OCI-M2 (cell line): ENCODE data around the gene SLC10A2.
"Not testable (repeated sequence)": the region's sequence is repeated elsewhere in the genome, so short reads cannot be mapped to it uniquely, and the experiment has no call there.

ENCODE experiments used
- DNase-seq: peaks from one replicate; lab custom pipeline; 2025; ENCODE audit not compliant: unreplicated experiment; lab: John Stamatoyannopoulos, UW

SLC10A2 gene, protein sequence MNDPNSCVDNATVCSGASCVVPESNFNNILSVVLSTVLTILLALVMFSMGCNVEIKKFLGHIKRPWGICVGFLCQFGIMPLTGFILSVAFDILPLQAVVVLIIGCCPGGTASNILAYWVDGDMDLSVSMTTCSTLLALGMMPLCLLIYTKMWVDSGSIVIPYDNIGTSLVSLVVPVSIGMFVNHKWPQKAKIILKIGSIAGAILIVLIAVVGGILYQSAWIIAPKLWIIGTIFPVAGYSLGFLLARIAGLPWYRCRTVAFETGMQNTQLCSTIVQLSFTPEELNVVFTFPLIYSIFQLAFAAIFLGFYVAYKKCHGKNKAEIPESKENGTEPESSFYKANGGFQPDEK

DNA sequence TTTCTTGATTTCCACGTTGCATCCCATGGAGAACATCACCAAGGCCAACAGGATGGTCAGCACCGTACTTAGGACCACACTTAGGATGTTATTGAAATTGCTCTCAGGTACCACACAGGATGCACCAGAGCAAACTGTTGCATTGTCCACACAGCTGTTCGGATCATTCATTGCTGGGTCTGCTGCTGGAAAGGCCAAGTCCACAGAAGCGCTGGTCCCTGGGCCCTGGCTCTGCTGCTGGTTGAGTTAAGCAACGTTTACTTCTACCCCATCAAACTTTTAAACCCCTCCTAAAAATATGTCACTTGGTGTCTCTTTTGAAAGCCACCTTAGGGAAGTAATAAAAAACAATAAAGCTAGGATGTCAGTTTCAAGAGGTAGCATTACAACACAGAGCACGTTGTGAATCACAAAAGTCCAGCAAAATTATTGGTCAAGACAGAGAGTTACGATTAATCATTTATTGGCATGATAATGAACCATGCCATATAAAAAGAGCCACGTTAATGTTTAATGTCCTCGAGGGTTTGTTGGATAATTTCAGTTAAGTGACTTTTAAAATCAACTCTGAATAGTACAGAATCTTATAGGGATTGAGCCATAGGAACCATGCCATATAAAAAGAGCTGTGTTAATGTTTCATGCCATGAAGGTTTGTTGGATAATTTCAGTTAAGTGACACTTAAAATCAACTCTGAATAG, at the start of gene SLC10A2:
SLC10A2 (minus strand) TSS at position 339 of the 702 bp plus-strand sequence; CDS start at position 171, 168 bp downstream.
- no peak for DNase-seq

DNA sequence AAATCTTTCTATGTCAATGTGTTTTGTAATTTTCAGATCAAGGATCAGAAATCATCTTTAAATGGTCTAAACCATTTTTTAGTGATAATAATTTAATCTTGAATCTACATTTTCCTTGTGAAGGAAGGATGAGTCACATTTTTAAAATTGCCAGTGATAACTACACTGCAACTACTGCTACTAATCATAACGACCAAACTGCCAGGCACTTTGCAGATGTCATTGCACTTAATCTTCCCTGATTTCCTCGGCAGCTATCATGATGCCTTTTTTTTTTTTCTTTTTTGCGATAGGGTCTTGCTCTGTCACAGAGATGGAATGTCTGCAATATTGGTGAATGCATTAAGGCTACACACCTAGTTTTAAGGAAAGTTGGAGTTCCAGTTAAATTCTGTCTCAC, 41.4 kb upstream of the SLC10A2 start:
- DNase-seq, result no peak

DNA sequence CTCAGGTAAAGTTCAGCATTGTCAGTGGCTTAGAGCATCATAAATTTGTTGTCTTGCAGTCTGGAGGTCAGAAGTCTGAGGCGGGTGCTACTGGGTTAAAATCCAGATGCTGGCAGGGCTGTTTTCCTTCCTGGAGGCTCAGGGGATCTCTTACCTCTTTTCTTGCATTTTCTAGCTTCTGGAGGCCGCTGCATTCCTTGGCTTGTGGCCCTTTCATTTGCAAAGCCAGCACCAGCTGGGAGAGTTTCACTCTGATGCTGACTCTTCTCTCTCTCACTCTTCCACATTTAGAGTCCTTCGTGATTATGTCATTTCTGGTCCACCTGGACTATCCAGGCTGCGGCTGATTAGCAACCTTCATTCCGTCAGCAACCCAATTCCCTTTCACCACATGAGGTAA, 38.1 kb upstream of the SLC10A2 start:
- DNase-seq, result no peak

DNA sequence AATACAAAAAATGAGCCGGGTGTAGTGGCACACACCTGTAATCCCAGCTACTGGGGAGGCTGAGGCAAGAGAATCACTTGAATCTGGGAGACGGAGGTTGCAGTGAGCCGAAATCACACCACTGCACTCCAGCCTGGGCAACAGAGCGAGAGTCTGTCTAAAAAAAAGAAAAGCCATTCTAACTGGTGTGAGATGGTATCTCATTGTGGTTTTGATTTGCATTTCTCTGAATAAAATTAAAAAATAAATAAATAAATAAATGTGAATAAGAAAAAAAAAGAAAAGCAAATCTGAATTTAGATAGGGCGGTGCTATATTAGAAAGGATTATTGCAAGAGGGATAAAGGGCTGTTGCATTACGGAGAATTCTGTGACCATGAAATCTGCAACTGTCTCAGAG, 37.2 kb upstream of the SLC10A2 start:
- not testable (repeated sequence) for DNase-seq

DNA sequence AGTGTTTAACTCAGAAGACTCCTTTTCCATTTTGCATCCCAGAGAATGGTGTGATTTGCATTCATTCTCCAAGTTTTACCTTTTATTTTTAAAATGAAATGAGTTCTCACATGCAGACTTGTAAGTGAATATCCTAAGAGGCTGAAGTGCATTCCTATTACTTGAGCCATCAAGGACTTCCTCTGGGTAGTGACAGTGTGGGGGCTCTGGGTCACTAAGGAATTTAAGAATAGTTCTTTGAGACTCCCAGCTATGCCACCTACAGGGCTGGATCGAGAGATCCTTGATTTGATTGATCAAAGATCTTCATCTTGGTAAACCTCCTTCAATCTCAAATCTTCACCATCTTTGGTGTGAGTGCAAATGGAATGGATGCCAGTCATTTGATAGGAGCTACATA, 36.3 kb upstream of the SLC10A2 start:
- no peak for DNase-seq

DNA sequence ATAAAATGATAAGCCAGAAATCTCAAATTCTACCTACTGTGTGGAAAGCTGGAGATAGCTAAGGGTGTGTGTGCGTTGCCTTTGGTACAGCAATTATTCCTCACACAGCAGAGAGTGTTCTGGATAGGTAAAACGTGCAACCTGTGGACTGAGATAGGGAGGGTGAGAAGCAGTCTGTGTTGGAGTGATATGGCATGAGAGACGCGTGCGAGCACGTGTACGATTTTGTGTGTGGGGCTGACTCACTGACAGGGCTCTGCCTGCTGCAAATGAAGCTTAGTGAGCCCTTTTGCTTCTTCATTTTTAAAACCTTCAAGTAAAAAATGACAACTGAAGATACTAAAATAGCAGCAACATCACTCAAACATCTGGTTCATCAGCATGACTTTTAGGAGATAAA, 35.7 kb upstream of the SLC10A2 start:
- no peak for DNase-seq

DNA sequence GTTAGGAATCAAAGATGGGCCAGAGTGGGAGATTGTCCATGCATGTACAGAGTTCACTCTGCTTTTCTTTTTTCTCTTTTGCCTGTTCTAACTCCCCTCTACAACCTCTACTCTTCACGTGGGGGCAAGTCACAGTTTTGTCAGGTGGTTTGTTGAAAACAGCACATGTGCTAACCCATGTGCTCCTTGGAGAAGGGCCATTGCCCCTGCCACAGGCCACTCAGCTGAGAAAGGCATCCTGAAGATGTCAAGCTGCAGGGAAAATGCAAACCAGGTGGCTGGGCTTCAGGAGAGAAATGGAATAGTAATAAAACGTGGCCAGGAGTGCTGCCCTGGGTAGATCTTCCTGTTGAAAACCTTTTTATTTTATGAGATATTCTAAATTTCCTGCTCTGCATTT, 35.3 kb upstream of the SLC10A2 start:
- no peak for DNase-seq

DNA sequence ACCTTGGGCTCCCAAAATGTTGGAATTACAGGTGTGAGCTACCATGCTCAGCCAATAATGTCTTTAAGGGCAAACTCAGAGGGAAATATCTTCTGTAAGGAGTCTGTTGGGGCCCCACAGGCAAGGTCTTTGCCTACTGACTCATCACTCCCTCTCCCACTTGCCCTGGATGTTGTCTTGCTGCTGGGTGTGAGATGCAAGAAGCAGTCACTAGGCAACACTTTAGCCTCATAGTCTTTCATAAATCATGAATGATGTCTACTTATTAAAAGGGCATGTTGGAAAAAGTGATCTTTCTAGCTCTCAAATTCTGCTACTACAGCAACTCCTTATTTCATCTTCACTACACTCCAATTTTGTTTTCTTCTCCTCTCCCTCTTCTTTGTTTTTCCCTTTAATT, 34.6 kb upstream of the SLC10A2 start:
- DNase-seq, result no peak

DNA sequence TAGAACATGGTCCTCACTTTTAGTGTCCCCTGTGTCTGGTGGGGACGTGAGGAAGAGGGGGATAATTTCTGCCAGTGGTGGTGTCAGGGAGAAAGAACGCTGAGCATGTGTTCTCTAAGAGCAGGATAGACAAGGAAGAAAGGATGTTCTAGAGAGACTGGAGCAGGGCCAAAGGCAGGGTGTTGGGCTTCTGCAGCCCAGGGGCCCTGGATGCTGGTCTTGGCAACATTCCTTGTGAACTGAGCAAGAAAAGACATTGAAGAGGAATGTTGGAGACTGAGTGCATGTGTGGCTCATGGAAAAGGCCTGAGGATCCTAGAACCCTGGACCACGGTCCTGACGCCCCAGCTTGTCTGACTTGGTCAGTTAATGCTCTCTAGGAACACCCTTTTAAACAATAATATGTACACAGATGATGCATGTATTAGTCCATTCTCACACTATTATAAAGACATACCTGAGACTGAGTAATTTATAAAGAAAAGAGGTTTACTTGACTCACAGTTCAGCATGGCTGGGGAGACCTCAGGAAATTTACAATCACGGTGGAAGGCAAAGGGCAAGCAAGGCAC, 33.6 kb upstream of the SLC10A2 start:
- DNase-seq, result no peak

DNA sequence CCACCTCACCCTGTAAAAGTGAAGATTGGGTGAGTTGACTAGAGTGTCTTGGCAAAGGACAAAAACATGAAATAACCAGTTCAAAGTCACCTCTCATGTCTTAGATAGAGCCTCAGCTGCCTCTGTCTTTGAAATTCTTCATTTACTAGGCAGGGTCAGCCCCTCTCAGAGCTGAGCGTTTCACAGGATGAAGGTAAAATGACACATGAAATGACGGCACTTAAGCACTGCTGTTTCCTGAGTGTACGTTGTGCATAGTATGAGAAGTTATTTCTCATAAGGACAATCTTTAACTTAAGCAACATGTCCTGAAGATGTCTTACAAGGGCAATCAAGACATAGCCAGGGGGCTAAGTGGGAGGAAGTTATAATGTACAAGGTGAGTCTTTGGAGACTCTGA, 32.3 kb upstream of the SLC10A2 start:
- no peak for DNase-seq

DNA sequence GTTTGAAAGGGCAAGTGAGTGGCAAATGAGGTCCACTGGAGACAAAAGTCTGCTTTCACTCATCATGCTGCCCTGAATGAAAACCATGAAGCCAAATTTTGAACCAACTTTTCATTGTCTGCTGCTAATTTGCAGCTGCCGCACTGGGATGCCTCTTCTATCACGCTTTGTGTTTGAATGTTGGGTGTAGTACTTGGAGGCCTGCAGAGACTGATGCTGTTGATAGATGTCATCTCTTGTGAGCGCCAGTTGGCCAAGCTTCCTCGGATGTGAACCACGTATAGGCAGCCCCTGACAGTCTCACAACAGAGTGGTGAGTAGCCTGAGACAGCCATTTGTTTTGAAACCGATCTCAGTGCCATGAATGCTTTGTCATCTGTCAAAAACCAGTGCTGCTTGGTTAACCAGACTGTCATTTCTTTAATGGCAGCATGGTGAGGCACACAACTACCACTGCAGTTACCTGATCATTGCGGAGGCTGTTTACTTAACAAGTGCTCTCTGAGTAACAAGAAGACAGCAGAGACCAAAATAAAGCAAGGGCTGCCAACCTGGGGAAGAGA, 31.2 kb upstream of the SLC10A2 start:
- DNase-seq, result no peak

DNA sequence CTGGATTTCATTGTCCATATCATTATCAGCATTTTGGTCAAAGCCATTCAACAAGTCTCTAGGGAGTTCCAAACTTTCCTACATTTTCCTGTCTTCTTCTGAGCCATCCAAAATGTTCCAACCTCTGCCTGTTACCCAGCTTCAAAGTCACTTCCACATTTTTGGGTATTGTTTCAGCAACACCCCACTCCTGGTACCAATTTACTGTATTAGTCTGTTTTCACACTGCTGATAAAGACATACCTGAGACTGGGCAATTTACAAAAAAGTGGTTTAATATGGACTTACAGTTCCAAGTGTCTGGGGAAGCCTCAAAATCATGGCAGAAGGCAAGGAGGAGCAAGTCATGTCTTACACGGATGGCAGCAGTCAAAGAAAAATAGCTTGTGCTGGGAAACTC, 27.4 kb upstream of the SLC10A2 start:
- not testable (repeated sequence) for DNase-seq

DNA sequence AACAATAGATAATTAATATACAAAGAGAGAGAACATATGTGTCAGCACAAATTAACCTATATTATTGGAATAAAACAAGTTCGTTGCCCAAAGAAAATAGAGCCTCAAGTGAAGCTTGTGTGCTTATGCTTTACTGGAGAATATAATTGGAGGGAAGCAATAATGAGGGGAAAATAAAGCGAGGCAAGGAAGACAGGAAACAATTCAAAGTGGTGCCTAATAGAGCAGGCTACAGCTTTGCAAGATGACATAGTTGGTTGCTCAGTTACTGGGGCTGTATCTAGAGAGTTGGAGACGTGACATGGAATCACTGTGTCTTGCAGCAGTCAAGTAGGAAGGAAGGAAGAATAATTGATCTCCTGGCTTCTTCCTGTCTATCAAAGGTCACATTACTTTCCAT, 21.1 kb upstream of the SLC10A2 start:
- no peak for DNase-seq

DNA sequence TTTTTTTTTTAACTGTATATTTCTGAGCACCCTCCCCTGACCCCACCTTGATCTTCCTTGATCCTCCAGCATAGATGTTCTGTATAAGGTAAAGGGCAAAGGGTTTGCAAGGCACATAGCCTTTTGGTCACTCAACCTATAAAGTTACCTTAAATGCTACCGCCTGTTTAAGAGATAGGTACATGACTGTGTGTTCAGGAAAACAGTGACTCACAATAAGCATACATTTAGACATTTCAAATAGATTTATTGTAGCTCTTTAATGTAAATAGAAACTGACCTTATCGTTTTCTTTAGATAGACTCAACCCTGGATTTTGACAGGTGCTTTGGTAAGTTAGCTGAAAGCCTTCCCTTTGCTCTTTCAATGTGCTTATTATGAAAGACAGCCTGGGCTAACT, 15.2 kb upstream of the SLC10A2 start:
- DNase-seq, result no peak

DNA sequence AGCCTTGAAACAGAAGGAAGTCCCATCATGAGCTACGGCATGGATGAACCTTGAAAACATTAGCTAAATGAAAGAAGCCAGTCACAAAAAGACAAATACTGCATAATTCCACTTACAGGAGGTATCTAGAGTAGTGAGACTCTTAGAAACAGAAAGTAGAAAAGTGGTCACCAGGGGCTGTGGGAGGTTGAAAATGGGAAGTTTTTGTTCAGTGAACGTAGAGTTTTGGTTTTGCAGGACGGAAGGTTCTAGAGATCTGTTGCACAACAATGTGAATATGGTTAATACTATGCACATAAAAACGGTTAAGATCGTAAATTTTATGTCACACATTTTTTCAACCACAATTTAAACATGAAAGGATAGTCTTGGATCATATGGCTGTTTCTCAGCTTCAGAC, 11.9 kb upstream of the SLC10A2 start:
- no peak for DNase-seq

DNA sequence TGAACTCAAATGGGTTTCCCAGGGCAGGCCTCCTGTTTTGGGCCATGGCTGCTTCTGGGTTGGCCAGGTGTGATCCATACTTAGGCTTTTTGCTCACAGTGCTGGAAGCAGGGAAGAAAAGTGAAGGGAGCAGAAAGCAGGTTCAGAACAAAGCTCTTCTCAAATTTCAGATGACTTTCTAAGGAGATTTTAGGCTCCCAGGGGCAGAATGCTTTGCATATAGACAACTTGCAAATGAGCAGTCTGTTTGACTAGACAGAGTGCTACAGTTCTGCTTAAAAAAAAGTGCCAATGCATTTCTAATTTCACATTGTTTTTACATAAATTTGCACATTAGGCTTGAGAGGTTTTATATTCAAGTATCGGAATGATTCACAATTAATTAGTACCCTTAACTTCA, 2.6 kb upstream of the SLC10A2 start:
- no peak for DNase-seq

DNA sequence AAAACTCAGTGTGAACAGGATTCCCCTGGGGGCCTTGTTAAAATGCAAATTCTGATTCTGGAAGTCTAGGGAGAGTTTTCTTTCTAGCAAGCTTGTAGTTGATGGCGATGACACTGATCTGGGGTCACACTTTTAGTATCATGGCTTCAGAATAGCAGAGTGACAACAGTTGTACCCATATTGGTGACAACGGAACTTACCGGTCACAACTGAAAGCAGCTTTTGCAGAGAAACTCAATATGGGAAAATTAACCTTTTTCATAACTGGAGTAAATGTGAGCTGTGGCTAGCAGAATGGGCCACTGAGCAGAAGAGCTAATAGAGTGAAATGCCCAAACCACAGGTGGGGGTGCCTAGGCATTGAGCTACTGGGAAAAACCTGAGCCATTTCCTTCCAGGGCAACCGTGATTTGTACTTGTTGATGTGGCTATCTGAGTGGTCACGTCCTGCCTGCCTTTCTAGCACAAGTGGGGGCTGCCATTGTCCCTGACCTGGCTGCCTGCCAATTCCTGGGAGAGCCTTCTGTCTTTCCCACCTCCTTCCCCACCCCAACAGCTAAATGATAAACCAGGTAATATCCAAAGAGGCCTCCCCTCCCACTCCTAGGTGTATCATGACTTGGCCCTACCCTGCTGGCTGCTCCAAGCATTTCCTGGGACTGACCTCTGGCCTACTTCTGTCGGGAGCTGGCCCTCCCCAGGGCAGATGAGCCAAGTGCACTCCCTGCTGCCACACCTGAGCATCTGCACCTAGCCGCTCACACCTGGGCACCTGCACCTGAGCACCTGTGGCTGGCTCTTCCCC, 1.7 kb upstream of the SLC10A2 start:
- DNase-seq, result no peak

DNA sequence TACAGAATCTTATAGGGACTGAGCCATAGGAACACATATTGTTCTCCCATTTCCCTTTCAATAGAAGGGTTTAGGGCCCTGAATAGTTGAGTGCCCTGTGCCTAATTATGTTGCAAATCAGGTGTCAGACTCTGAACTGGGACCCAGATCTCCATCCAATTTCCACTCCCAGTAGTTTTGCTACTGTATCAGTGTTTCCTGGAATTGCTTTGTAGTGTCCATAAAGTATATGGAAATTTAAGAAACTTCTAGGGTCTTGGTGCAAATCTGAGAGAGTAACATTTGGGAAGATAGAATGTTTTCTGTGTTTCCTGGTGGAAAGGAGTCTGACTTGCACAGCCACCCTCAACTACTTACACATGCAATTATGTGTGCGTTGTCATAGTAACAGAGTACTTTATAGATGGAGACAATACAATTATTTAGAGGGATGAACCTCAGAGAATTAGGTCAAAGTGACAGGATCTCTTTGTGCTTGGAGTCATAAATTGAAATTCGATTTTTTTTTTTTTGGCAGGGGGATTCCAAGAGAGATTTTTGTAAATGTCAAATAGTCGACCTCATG, 646 bp upstream of the SLC10A2 start:
- no peak for DNase-seq

DNA sequence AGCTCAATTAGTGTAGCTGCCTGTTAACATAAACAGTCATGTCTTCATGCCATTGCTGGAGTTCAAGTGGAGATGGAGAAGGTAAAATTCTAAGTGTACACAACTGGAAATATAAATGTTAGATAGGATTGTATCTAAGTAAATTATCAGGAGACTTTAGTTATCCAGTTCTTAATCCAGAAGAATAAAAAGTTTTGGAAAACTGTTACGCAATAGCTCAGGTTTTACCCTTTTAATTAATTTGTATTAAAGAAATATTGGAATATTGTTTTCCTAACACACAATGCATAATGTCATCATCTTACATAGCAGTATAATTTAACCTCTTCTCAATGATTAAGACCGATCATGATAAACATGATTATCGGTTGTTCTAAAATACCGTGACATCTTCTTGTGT, 2.8 kb downstream of the SLC10A2 start:
- no peak for DNase-seq

DNA sequence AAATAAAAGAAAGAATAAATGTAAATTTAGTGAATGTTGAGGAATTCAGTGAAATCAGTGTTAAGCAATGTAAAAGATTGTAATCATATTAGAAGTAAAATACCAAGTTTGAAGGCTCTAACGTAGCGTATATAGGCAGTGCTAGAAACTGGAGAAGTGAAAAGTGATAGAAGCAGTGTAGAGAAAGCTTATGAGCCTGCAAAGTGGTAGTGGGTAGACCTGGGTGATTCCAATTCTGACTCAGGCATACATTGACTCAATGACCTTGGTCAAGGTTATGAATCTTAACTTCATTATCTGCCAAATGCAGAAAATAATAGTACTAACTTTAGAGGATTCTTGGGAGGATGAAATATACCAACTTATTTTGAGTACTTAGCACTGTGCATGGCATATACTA, 4.1 kb downstream of the SLC10A2 start:
- no peak for DNase-seq

DNA sequence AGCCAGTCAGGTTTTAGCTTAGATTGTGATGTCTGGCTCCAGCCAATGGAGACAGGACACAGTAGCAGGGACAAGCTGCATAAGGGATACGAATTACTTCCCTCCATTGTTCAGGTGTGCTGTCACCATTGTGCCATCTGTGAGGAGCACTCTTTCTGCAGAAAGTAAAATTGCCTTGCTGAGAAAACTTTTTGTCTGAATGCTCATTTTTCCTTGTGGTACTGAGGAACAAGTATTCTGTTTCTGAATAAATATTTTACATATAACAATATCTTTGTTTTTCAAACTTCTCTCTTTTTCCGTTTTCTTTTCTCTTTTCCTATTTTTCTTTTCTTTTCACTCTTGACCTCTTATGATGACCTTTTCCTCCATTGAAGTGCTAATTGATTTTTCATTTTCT, 10.2 kb downstream of the SLC10A2 start:
- no peak for DNase-seq
